NCI-H526 (cell line): ENCODE data around the gene MYOG.

Experiments
- DNase-seq, 2 experiments: peaks; one replicate each; lab custom pipeline; 2025; lab: John Stamatoyannopoulos, UW

MYOG gene

DNA sequence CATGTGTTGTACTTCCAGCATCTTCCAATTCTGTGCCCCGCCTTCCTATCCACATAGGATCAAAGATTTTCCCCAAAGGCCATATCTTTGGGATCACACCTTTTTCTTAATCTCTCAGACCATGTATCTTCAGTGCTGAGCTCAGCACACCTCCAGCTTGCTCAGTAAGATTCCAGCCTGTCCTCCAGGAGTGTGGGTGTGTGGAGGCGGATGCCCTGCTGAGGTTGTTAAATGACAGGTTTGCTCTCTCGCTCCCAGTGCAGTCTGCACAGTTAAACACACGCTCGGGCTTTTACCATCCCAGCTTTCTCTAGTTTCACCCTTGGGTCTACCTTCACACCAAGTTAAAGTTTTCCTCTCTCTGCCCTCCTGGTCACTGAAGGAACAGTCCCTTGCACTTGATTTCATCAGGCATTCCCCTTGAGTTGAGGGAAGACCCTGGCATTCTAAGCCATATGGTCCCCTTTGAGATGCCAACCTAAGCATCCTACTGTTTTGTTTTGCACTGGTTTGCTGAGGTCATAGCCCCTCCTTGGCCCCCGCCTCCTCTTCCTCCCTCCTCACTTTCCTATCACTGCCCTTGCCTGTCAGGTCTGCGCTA, 13.7 kb downstream of the MYOG start:
- DNase-seq = no peak

DNA sequence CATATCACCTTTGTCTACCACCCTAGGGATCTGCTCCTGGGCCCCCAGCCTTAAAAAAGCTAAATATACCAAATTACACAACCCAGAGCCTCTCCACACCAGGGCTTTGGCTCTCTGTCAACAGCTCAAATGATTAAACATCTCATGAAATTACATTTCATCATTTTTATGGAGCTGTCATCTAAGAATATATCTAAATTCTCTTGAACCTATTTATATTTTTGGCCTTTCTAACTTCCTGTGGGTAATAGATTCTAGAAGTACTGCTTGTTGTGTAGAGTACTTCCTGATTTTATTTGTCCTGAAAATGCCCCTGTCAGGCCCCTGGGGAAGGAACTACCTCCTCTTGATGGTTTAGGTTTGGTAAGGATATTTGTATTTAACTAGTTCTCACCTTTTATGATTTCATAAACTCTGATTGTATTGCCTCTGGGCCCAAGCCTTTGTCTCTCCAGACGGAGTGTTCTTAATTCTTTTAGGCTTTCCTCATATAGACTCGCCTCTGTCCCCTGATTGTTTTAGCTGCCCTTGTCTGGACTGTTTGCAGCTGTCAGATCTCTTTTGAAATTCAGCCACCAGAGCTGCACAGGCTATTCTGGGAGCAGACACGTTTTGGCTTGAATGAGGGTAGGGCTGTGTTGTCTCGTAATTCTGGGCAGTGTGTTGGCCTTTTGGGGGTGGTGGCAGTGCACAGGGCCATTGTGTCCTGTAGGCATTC, 16.6 kb downstream of the MYOG start:
- no peak for DNase-seq

DNA sequence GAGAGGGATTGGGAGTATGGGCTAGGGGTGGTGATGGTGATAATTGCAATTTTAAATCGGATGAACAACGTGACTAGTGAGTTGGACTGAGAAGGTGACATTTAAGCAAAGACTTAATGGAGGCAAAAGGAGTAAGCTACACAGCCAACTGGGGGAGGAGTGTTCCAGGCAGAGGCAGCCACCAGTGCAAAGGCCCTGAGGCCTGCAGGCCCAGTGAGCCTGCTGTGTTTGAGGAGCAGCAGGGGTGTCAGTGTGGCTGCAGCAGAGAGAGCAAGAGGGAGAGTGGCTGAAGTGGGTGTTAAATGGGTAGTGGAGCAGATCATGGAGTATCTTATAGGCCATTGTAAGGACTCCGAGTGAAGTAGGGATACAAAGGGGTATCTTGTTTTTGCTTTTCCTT, 18.8 kb downstream of the MYOG start:
- no peak for DNase-seq

DNA sequence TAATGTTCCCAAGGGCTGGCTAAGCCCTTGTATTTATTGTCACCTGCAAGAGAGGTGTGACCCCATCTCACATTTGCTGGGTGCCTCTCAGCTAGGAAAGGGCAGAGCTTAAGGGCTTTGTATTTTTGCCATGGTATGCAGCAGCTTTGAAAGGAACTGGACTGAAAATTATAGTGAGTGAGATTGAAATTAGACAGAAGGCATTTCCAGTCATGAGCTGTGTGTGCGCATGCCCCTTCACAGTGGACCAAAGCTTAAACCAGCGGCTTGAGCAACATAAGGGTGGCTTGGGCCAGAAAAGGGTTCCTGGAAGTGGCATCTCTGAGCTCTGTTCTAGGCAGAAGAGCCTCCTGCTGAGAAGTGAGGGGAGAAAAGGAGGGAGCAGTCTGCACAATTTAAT, 19.8 kb downstream of the MYOG start:
- DNase-seq = no peak

DNA sequence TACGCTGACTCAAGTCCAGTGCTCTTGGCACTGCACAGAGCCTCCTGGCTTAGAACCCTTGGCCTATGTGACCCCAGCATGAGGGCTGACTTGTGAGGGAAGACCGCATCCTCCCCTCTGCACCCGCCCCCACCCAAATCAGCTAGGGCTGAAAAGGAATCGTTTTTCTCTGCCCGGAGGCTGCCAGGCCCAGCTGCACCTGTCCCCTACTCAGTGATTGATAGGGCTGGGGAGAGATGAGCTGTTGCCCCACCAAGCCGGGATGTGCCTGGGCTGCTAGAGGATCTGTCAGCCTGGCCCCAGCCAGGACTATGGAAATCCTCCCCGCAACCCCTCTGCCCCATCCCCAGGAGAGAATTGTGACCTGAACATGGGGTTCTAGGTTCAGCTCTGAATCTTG, 20.6 kb downstream of the MYOG start:
- no peak for DNase-seq

DNA sequence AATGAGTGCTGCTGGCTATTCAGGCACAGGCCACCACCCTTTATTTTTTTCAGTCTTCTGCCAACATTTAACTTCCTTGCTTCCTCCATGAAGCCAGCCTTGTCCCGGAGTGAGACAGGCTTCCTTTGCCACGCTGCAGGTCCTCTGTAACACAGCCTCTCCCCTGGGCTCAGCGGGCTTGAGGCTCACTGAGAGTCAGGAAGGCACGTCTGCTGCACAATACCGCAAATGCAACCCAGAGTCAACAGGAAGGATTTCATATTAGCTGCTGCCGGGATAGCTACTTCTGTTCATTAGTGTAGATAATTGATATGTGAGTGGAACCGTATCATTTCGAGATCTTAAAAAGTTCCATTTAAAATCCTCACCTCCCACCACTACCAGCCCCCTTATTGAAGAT, 22.5 kb downstream of the MYOG start:
- DNase-seq = no peak

DNA sequence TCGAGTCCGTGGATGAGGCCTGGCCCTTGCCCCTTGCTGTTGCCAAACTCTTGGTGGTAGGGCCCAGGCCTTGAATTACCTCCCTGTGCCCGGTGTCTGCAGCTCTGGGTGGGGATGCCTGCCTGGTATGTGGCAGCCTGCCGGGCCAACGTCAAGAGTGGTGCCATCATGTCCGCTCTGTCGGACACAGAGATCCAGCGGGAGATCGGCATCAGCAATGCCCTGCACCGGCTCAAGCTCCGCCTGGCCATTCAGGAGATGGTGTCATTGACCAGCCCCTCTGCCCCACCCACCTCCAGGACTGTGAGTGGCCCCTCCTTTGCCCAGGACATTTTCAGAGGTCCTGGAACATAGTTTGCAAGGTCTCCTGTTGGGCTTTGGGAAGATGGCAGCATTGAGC, 25.7 kb downstream of the MYOG start:
- no peak for DNase-seq

DNA sequence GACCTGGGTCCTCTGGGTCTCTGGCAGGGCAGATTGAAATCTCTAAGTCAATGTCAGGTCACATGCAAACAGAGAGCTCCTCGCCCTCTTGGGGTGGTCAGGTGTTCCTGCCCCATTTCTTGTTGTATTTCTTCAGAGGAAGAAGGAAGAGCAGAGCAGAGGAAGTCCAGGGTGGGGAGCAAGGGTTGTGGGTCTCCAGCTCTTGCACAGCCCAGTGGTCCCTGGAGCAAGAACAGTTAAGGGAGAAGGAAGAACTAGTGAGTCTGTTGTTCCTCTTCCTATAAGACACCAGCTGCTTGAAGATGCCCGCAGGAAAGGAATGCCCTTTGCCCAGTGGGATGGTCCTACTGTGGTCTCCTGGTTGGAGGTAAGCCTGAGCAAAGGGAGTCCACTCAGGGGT, 26.3 kb downstream of the MYOG start:
- DNase-seq = no peak

DNA sequence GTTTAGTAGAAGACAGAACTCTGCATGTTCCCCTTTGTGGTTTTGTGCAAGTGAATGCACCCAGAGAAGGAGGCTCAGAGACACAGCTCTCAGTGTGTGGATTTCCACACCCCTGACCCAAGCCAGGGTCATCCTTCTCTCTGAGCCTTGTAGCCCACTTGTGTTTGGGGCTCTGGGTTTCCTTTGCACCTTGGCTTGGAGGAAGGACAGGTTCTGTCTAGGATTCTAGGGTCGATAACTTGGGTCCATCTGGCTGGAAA, 27.2 kb downstream of the MYOG start:
- no peak for DNase-seq

DNA sequence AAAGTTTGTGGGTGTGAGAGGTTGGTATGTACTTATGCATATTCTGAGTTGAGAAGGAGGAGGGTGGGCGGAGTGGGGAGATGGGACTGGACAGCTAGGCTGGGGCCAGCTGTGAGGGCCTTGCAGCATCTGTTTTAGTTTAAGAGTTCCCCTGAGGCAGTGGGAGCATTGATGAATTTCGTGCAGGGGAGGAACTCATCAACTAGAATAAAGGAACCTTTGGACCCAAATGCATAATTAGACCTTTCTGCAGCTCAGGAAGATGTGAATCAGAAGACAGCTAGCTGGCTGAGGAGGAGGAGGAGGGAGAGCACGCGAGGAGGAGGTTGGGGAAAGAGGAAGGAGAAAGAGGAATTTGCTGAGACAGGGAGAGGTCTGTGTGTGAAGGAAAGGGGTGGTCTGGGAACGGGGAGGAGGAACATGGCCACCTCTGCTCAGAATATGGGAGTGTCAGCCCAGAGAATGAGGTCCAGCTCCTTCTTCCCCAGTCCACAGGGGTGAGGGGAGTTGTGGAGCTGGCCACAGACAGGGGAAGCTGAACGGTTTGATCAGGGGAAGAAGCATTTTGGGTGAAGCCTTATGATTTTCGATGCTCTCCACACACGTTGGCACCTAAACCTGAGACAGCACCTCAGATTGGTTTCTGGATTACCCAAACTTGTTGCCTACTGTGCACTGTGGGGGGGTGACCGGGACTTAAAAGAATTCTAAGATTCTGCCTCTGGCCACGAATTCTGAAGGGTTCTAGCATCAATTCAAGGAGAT, 27.7 kb downstream of the MYOG start:
- DNase-seq = no peak

DNA sequence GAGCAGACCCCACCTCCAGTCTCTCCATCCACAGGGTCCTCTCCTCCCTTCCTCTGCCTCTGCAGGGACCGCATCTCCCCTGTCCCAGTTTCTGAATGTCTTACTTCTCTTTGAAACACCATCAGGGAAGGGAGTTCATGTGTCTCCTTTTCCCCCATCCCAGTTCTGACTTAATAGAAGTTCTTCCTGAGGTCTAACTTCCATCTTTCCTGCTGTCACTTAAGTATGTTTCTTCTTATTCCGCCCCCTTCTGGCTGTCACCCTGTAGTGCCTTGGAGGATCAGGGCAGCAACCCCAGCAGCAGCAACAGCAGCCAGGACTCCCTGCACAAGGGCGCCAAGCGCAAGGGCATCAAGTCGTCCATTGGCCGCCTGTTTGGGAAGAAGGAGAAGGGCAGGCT, 29.3 kb downstream of the MYOG start:
- DNase-seq = no peak

DNA sequence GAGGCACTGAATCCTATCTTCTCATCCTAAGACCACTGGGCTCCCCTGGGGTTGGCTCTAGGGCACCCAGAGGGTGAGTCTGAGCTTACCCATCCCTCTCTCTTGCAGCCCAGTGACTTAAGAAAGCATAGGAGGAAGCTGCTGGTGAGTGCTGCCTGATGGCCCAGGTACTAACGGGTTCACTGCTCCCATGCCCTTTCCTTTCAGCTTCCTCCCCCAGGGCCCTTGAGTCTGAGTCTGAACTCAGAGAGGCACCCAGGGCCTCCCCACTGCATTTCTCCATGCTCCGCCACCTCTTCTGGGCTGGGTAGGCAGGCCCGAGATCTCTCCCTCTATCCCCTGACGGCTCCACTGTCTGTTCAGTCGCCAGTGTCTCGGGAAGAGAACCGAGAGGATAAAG, 29.8 kb downstream of the MYOG start:
- no peak for DNase-seq

DNA sequence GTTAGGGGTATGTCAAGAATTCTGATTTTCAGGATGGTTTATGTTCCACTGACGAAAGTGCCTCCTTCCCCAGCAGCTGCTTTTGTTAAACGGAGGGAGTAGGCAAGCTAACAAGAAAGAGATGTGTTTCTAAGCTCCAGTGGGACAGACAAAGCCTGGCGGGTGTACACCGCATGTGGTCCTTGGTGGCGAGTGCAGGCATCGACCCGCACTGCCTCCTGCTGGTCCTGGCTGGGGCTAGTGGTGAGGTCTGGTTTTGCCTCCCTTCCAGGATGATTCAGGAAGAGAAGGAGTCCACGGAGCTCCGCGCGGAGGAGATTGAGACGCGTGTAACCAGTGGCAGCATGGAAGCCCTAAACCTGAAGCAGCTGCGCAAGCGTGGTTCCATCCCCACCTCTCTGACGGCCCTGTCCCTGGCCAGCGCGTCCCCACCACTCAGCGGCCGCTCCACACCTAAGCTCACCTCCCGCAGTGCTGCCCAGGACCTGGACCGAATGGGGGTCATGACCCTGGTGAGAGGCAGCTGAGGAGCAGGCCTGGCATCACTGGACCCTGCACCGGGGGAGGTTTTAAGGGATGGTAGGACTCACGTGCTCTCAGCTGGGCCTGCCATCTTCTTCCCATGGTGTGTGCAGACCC, 30.5 kb downstream of the MYOG start:
- DNase-seq = no peak

DNA sequence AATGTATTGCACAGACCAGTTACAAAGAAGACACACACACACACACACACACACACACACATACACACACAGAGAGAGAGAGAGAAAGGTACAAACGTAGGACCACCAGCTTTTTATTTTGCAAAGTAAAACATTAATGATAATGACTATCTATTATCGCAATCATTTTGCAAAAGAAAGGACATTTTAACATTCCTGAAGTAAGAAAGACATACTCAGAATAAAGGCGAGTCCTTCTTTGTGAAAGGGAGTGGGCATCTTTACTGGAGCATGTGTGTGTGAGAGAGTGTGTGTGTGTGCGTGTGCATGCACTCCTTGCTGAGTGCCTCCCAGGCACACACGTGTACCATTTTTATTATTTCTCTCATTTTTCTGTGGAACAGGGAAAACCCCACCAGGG, 31.2 kb downstream of the MYOG start:
- no peak for DNase-seq

DNA sequence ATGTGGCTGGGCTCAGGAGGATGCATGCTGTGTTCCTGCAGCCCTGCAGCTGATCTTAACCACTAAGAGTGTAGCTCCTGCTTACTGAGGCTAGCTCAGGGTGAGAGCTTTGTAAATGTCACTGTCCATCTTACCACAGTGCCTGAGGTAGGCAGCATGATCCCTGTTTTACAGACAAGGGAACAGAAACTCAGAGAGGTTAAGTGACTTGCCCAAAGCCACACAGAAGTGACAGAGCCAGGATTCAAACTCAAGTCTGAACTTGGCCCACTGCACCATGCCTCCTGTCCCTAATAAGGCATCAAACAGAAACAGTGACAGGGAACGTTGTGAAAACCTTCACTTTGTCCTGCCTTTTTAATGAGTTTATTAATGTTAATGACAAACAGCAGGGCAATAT, 31.6 kb downstream of the MYOG start:
- no peak for DNase-seq

DNA sequence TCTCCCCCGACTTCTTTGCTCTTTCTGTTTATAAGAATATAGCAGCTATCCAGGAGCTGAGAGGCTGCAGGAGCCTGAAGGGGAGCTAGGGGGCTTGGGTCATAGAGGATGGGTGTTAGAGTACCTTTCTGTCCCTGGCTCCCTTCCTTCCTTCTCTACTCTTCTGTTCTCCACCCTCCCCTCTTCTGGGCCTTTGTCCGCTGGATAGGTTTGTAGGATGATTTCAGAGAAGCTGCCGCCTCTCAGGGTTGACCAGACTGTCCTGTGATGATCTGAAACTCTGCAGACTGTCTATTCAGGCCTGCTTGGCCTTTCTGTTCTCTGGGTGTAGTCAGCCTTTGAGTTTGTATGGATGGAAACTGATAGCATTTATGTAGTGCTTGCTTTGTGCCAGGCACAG, 33.2 kb downstream of the MYOG start:
- no peak for DNase-seq

DNA sequence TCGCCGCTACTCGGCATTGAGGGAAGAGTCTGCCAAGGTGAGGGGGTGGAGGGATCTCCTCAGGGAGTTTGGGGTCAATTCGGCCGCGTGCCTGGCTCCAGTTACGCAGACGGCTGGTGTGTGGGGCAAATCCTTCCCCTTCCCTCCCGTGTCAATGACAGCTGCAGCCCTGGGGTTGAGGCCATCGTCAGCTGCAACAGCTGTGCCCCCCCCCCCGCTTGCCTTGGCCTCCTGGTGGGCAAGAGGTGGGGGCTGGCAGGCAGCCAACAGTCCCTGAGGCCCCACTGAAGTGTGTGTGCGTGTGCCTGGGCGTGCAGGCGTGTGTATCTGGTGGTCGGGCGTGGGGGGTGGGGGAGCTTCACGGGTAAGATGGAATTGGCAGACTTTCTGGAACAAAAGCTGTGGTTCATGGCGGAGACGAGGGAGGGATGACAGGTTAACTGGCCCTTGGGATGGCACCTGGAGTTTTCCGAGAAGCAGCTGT, 33.9 kb downstream of the MYOG start:
- DNase-seq = no peak

DNA sequence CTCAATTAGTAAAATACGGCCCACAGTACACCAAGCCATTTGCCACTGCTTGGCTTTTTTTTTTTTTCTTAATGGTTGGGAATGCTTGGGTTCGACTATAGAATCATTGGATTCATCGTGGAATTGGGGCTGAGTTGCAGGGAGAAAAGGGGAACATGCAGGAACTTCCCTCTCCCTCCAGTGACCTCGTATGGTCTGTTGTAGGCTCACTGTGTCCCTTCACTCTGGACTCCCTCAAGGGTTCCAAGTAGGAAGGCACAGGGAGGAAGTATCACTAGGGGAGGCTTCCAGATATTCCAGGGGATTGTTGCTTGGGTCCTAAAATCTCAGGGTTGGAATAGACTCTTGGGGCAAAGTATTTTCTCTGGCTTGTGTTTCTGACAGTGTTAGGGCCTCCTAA, 35.0 kb downstream of the MYOG start:
- no peak for DNase-seq

DNA sequence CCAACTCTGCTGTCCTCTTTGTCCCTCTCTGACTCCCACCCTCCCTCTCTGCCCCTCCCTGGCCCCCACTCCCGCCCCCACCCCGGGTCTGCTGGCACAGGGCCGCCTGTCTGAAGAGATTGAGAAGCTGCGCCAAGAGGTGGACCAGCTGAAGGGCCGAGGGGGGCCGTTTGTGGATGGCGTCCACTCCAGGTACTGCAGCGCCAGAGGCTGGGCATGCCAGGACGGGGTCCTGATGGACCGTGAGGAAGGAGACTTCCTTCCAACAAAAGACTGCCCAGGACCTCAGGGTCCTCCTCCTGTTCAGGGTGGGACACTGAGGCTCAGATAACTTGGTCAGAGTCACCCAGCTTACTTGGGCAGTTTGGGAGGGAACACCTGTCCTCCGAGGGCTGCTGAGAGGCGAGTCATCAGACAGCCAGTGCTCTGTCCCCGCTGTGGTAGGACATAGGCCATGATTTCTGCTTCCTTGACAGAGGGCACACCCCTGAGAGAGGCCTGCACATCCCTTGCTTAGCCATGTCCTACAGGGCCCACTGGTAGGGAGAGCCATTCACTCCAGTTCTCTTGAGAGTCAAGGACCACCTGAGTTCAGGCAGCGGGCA, 36.1 kb downstream of the MYOG start:
- no peak for DNase-seq

DNA sequence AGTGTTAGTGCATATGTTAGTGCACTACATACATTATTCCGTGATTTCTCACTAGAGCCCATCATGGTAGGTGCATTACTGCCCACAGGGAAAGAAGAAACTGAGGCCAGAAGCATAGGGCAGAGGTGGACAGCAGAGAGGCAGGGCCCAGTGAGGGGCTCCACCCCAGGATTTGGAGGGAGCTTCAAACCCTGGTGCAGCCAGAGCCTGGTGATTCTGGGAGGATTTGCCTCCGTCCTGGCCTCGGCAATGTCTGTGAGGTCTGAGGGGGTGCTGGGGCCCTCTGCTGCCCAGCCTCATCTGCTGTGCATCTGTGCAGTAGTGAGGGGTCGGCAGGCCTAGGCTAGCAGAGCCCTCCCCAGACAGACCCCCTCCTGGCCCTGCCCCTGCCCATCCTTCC, 36.7 kb downstream of the MYOG start:
- no peak for DNase-seq

DNA sequence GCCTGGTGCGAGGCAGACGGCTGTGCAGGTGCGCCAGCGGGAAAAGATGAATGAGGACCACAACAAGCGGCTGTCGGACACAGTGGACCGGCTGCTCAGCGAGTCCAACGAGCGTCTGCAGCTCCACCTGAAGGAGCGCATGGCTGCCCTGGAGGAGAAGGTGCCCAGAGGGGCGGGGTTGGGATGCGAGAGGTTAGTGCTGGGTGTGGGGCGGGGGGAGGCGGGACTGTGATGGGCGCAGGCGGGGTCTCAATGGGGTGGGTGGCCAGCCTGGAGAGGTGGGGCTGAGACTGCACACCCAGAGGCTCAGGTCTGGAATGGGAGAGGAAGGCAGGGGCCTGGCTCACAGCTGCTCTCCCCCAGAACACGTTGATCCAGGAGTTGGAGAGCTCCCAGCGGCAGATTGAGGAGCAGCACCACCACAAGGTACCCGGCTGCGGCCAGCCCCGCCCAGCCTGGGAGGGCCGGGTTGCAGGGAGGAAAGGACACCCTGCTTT, 37.2 kb downstream of the MYOG start:
- DNase-seq = peak in 1 of 2 experiments; percentile 27

DNA sequence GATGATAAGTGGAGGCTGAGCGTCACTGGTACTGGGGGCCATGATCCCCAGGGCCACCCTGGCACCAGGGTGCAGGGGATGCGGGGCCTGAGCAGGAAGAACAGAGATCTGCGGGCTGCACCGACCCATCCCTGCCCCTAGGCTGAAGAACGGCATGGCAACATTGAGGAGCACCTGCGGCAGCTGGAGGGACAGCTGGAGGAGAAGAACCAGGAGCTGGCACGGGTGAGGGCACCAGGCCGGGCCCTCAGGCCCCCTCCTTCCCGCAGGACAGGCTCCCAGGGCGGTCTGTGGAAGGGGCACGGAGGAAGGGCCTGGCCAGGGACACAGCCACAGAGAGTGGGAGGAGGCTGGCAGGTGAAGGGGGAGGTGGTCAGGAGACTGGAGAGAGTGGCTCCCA, 37.7 kb downstream of the MYOG start:
- no peak for DNase-seq
